HG03520 (cell line): ENCODE results near the gene PRKAR1B.

Experiments used
- ATAC-seq: cut with Tn5 transposase; IDR thresholded peaks from one replicate; pipeline ENCODE4 v1.9.1; 2021; ENCODE audit warnings: mild to moderate bottlenecking, moderate library complexity; ENCODE audit not compliant: unreplicated experiment

The PRKAR1B gene

GRCh38 chr7:514651-515598 lies 212.2 kb downstream of the PRKAR1B start:
- no peak for ATAC-seq

GRCh38 chr7:514242-514641 lies 212.8 kb downstream of the PRKAR1B start:
- ATAC-seq, result no peak

- ATAC-seq, result no peak
Measured at GRCh38 chr7:513521-514166, 213.4 kb downstream of the PRKAR1B start.

GRCh38 chr7:512541-513311 lies 214.4 kb downstream of the PRKAR1B start:
- ATAC-seq, result no peak

DNA sequence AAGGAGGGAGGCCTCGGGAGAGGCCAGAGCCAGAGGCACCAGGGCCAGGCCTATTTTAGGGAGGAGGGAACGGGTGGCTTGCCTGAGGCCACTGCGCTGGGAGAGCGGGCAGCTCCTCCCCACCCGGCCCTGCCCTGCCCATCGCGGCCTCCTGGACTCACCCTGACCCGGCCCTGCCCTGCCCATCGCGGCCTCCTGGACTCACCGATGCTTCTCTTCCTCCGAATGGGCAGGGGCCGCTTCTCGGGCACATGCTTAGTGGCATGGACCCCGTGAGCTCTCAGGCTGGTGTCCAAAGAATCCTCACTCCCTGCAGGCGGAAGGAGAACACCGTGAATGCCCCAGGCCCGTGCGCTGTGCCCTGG lies 215.0 kb downstream of the PRKAR1B start:
- no peak for ATAC-seq

DNA sequence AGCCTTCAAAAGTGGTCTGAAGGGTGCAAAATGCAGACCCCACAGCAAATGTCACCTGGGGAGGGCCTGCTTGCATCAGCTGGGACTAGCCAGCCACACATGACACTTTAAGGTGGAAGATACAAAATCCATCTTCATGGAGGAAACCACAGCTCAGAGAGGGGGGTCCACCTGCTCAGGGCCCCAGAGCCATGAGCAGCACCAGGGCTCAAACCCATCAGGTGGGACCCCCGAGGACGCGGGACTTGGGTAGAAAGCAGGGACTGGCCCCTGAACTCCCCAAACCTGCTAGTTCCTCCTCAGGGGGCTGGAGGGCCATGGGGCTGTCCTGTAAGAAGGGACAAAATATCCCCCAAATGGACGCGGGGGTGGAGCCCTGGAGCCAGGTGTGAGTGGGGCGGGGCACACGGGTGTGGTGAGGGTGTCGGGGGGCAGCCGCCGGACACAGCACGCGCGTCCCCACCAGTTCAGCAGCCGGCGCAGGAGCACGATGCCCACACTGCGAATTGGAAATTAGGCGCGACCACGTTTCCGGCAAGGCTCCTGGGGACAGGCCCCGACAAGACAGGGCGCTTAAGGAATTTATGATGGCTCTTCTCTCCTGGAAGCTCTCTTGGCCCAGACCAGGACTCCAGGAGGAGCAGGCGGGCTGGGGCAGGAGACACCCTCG lies 215.5 kb downstream of the PRKAR1B start:
- no peak for ATAC-seq

GRCh38 chr7:510782-511281 lies 216.2 kb downstream of the PRKAR1B start:
- ATAC-seq, result no peak

DNA sequence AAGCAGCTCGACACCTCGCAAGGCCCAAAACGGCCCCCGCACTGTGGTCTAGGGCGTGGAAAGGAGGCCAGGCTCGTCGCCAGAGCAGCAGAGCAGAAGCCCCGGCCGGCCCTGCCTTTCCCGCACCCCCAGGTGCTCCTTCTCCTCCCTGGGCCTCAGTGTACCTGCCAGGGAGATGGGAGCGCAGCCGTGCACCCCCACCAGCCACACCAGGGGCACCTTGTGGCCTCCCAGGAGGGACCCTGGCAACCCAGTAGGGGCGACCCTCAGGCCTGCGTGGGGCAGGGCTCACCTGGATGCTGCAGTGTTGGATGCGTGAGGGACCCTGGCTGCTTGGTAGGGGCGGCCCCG lies 217.0 kb downstream of the PRKAR1B start:
- no peak for ATAC-seq

- ATAC-seq, result no peak
Measured at GRCh38 chr7:509426-510130, 217.5 kb downstream of the PRKAR1B start.

GRCh38 chr7:508461-509170 lies 218.5 kb downstream of the PRKAR1B start:
- ATAC-seq, result no peak

DNA sequence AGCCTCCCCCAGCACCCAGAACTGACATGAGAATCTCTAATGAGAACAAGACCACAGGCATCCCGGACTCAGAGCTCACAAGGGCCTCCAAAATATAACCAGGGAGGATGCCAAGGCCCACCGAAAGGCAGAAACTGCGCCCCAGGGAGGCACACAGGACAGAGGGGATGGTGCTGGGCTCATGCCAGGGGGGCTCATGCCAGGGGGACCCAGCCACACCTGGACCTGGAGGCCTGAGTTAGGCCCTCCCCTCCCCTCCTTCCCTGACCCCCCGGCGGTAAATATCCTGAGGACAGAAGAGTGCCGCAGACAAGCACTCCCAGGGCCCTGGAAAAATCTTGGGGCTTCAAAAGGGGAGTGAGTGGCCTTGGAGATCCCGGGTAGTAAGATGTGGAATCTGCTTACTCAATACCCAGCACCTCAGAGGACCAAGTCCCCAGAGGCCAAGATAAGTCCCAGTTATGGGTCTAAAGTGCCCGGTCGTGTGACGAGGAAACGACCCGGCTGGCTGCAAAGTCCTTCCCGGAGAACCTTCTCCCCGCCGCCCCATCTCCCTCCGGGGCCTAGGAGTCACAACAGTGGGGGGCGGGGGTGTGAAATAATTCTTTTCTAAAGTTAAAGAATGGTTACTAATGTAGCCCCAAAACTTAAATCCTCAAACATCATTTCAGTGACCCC lies 219.3 kb downstream of the PRKAR1B start:
- ATAC-seq, result no peak

DNA sequence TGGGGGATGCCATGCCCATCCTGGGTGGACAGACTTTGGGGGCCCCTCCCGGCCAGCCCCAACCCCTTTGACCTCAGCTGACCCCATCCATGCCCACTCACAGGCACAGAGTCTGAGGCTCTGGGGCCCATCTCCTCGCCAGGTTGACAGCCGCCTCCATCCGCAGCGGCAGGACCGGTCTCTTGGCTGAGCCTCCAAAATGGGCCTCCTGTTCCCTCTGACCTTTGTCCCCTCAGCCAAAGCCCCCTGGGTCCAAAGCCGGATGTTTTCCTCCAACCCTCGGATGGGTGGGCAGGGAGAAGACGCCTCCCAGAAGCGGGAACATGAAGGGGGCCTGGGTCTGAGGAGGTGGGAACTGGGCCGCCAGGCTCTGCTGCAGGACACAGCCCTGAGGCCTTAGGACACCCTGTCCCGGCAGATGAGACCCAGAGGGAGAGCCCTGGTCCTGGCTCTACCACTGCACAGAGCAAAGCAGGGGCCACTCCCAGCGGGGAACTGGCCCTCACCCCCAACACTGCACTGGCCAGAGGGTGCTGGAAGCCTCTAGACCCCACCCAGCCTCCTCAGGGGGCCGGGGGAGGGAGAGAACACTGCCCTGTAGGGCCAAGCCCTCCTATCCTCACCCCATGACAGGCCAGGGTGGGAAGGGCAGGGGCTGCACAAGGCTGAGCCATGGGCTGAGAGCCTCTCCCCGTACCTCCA lies 220.0 kb downstream of the PRKAR1B start:
- ATAC-seq, result no peak

- ATAC-seq, result no peak
Measured at GRCh38 chr7:506391-506831, 220.7 kb downstream of the PRKAR1B start.

- no peak for ATAC-seq
Measured at GRCh38 chr7:505171-505570, 221.9 kb downstream of the PRKAR1B start.

- no peak for ATAC-seq
Measured at GRCh38 chr7:504221-505111, 222.6 kb downstream of the PRKAR1B start.

- ATAC-seq, result no peak
Measured at GRCh38 chr7:503575-504111, 223.4 kb downstream of the PRKAR1B start.

DNA sequence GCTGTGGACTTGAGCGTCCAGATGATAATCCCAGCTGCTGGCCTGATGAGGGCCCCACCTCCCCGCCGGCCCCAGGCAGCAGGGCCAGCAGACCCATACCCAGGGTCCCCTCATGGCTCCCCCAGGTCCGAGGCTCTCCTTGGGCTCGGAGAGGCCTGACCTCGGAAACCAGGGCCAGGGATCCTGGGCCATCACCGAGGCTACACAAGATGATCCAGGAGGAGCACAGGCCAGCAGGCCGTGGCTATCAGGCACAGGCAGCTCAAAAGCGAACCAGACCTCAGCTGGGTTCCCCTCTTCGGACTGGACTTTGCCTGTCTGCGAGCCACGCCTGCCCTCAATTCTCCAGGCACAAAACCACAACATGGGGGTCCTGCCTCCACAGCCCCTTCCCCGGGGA lies 224.8 kb downstream of the PRKAR1B start:
- no peak for ATAC-seq
